ENCODE measurements around the gene MTA1. TPM values are rescaled to one million over a fixed set of nuclear protein-coding genes. Genes with fewer than 3 reads are reported as not detected.

MTA1 gene
- total and polyA plus RNA-seq, 2 experiments from 2014 or later = 110 to 208 TPM

DNA sequence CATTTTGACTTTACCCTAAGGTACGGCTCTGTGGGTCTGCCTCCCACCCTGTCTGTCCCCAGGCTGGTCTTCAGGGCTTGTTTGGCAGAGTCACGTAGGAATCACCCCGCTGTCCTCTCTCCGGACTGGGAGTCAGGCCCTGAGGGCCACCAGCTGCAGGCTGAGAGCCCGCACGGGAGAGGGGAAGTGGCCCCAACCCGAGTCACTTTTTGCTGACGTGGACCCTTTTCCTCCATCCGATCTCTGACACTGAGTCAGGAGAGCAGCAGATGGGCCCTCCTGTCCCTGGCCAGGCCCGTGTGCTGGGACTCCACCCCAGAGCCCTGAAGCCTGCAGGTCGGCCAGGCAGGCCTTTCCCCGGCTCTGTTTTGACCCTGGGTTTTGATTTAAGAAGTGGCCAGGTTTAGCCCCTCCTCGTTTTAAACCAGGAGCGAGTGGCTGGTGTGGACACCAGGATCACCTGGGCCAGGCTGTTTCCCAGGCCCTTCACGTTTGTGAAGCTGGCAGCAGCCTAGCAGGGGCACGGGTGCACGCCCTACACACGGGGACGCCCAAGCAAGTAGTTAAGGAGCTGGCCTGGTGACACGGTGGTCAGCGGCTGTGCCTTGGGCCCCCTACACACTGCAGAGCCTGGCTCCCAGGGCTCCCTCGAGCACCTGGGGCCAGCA lies 33.8 kb upstream of the MTA1 start:
- Histone ChIP-seq H3K9me3 (ENCODE audit: low read depth) (no peaks in the 10 kb centered on the region), H3K4me1 (ENCODE audit: low read depth) (no peaks in the 10 kb centered on the region), H3K4me3 (no peak overlapping the region), H3K36me3 (peaks cover 11% of the 10 kb centered on the region), H3K27ac (no peak overlapping the region), H3K27me3 (no peaks in the 10 kb centered on the region)
- DNase-seq (ENCODE audit: low read depth in 1 of 2, low spot score in 1 of 2) = no peak
- TF ChIP-seq, protein P1, sequence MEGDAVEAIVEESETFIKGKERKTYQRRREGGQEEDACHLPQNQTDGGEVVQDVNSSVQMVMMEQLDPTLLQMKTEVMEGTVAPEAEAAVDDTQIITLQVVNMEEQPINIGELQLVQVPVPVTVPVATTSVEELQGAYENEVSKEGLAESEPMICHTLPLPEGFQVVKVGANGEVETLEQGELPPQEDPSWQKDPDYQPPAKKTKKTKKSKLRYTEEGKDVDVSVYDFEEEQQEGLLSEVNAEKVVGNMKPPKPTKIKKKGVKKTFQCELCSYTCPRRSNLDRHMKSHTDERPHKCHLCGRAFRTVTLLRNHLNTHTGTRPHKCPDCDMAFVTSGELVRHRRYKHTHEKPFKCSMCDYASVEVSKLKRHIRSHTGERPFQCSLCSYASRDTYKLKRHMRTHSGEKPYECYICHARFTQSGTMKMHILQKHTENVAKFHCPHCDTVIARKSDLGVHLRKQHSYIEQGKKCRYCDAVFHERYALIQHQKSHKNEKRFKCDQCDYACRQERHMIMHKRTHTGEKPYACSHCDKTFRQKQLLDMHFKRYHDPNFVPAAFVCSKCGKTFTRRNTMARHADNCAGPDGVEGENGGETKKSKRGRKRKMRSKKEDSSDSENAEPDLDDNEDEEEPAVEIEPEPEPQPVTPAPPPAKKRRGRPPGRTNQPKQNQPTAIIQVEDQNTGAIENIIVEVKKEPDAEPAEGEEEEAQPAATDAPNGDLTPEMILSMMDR (IDR thresholded peaks at IDR 0.05; ENCODE audit: low read depth, low read length) = no peak

DNA sequence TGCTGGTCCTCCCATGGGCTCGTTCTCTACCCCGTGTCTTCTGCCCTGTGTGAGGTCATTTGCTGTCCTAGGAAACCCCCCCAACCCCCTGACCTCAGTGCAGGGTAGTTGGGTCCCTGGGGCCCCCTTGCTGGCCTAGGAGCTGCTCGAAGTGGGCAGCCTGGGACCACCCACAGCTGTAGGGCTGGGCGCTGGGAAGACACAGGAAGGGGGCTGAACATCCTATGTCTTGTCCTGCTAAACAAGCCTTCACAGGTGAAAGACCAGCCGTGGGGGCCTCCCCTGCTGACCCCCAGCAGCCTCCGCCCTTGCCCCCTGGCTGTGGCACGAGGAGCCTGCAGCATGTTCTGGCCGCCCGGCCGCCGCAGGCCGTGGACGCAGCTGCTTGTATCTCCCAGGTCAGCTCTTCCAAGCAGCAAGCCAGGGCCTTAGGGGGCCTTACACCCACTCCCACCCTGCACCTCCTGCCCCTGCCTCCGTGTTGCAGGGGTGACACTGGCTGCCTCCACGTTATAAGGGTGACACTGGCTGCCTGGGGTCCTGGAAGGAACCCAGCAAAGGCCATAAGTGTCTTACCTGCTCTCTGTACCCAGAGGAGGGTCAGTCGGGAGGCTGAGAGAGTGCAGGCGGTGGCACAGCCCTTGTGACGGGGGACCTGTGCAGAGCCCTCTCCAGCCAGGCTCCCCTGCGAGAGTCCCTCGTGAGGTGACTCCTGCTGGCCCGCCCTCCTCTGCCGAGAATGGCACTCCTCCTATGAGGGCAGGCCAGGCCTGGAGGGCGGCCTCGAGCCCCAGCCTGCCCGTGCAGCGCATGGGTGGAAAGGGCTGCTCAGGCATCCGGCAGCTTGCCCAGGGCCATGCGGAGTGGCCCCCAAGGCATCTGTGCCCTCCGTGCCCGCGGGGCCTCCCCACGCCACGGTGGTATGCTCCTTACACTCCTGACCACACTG lies 32.8 kb upstream of the MTA1 start:
- H3K36me3 ChIP-seq = peaks cover 11% of the 10 kb centered on the region
- DNase-seq (ENCODE audit: low read depth in 1 of 2, low spot score in 1 of 2) = no peak
- no peaks in the 10 kb centered on the region for H3K9me3 ChIP-seq (ENCODE audit: low read depth)
- no peak overlapping the region for H3K27ac ChIP-seq
- H3K4me1 ChIP-seq (ENCODE audit: low read depth) = no peaks in the 10 kb centered on the region
- H3K27me3 ChIP-seq = no peaks in the 10 kb centered on the region
- H3K4me3 ChIP-seq = no peak overlapping the region
- TF ChIP-seq, protein P1 (IDR thresholded peaks at IDR 0.05; ENCODE audit: low read depth, low read length) = no peak

DNA sequence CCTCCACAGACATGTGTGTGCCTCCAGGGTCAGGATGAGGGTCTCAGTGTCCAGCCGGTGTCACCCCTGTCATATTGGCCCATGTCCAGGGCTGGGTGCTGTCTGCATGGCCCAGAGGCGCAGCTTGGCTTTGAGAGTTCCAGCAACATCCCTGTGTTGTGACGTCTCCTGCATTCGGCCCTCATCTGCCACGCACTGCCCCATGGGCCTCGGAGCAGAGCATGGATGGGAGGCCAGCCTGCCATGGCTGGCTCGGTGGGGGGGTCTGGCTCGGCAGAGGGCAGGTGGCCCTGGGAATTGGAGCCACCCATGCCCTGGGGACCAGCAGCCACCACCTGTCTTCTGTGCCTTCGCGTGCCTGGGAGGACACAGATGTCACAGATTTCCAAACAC lies 32.1 kb upstream of the MTA1 start:
- Histone ChIP-seq H3K9me3 (ENCODE audit: low read depth) (no peaks in the 10 kb centered on the region), H3K4me3 (no peak overlapping the region), H3K27ac (no peak overlapping the region), H3K27me3 (no peaks in the 10 kb centered on the region), H3K36me3 (peaks cover 8% of the 10 kb centered on the region), H3K4me1 (ENCODE audit: low read depth) (no peaks in the 10 kb centered on the region)
- DNase-seq (ENCODE audit: low read depth in 1 of 2, low spot score in 1 of 2) = no peak
- TF ChIP-seq, protein P1 (IDR thresholded peaks at IDR 0.05; ENCODE audit: low read depth, low read length) = no peak

DNA sequence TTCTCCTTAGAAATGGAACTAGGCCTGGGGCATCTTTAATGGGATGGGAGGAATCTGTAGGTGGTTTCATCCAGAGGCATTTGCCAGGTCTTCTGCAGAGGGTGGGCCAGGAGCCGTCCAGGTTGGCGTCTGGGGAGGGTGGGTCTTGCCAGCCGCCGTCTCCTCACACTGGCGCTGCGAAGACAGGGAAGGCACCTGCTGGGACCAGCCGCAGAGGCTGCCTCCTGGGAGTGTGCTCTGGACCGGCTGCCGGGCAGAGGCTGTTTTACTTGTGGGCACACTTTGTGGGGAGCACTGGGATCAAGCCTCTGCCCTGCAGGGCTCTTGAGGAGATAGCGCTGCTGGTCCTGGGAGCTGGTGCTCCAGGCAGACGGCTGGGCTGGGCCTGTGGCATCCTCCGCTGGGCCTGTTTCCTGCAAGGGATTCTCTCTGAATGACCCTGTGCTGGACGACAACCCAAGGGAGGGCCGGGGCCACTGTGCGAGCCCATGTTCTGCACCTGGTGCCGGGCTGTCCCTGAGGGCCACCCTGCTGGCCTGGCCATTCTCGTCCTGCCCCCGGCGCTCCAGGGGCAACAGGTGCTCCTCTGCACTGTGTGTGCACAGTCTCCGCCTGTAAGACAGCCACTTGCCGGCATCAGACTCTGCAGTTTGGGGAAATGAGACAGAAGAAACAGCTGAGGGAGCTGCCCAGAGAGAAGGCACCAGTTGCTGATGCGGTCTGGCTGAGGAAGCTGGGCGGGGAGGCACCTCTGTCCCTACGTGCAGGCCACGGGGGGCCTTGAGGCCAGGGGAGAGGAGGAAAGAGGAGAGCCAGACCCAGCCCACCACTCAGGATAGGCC lies 31.3 kb upstream of the MTA1 start:
- TF ChIP-seq, protein P1 (IDR thresholded peaks at IDR 0.05; ENCODE audit: low read depth, low read length) = no peak
- Histone ChIP-seq H3K4me3 (no peak overlapping the region), H3K9me3 (ENCODE audit: low read depth) (no peaks in the 10 kb centered on the region), H3K27me3 (no peaks in the 10 kb centered on the region), H3K4me1 (ENCODE audit: low read depth) (no peaks in the 10 kb centered on the region), H3K36me3 (peaks cover 6% of the 10 kb centered on the region), H3K27ac (no peak overlapping the region)
- no peak for DNase-seq (ENCODE audit: low read depth in 1 of 2, low spot score in 1 of 2)

DNA sequence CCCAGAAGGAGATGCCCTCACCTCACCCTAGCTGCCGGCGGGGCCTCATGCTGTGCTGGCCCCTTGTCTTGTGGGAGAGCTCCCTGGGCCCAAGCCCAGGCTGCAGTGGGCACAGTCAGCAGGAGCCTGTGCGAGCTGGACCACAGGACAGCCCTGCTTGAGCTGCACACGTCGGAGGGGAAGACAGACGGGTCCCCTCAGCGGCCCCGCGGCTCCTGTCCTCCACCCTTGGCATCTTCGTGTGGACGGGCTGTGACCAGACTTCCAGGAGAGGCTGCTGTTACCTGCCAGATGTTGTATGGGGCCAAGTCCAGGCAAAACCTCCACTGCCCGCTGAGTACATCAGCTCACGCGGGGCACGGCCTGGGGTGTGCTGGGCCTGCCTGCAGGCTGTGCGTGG lies 30.7 kb upstream of the MTA1 start:
- no peak overlapping the region for H3K4me3 ChIP-seq
- H3K4me1 ChIP-seq (ENCODE audit: low read depth) = no peaks in the 10 kb centered on the region
- TF ChIP-seq, protein P1 (IDR thresholded peaks at IDR 0.05; ENCODE audit: low read depth, low read length) = no peak
- H3K36me3 ChIP-seq = peaks cover 6% of the 10 kb centered on the region
- no peaks in the 10 kb centered on the region for H3K9me3 ChIP-seq (ENCODE audit: low read depth)
- H3K27me3 ChIP-seq = no peaks in the 10 kb centered on the region
- no peak for DNase-seq (ENCODE audit: low read depth in 1 of 2, low spot score in 1 of 2)
- no peak overlapping the region for H3K27ac ChIP-seq

All from cardiac muscle cell (in vitro differentiated cells and primary cell).